ENCODE data around the gene ARPP21.

Gene ARPP21

DNA sequence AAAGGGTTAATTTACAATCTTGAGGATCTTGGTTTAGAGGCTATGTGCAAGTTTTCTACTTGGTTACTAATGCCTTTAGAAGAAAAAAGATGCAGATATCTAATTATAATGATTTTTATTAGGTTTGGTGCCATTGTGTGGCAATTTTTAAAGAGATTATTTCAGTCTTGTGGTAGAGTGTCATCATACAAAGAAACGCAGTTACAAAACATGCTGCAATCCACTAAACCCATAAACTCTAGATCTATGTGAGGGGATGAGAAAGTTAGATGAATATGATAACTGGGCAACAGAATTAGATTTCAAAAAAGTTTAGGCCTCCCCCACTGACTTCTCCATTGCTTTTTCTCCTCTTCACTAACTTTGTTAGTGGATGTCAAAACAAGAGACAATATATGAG is 106.0 kb downstream of the ARPP21 start:
- H3K4me3 ChIP-seq (ENCODE audit: control insufficient read depth, low read depth, low read length) = no peak overlapping the region
- TF ChIP-seq, protein P1, sequence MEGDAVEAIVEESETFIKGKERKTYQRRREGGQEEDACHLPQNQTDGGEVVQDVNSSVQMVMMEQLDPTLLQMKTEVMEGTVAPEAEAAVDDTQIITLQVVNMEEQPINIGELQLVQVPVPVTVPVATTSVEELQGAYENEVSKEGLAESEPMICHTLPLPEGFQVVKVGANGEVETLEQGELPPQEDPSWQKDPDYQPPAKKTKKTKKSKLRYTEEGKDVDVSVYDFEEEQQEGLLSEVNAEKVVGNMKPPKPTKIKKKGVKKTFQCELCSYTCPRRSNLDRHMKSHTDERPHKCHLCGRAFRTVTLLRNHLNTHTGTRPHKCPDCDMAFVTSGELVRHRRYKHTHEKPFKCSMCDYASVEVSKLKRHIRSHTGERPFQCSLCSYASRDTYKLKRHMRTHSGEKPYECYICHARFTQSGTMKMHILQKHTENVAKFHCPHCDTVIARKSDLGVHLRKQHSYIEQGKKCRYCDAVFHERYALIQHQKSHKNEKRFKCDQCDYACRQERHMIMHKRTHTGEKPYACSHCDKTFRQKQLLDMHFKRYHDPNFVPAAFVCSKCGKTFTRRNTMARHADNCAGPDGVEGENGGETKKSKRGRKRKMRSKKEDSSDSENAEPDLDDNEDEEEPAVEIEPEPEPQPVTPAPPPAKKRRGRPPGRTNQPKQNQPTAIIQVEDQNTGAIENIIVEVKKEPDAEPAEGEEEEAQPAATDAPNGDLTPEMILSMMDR (conservative IDR thresholded peaks at IDR 0.05; ENCODE audit: control insufficient read depth, insufficient read depth, low read depth, low read length) = no peak
- DNase-seq (ENCODE audit: low read depth) = no peak

GRCh38 chr3:35745802-35746484 is 106.6 kb downstream of the ARPP21 start:
- TF ChIP-seq, protein P1 (conservative IDR thresholded peaks at IDR 0.05; ENCODE audit: control insufficient read depth, insufficient read depth, low read depth, low read length) = no peak
- DNase-seq (ENCODE audit: low read depth) = no peak
- H3K4me3 ChIP-seq (ENCODE audit: control insufficient read depth, low read depth, low read length) = no peak overlapping the region

- TF ChIP-seq, protein P1 (conservative IDR thresholded peaks at IDR 0.05; ENCODE audit: control insufficient read depth, insufficient read depth, low read depth, low read length) = no peak
- no peak overlapping the region for H3K4me3 ChIP-seq (ENCODE audit: control insufficient read depth, low read depth, low read length)
These were observed 107.2 kb downstream of the ARPP21 start for GRCh38 chr3:35746492-35746891.

DNA sequence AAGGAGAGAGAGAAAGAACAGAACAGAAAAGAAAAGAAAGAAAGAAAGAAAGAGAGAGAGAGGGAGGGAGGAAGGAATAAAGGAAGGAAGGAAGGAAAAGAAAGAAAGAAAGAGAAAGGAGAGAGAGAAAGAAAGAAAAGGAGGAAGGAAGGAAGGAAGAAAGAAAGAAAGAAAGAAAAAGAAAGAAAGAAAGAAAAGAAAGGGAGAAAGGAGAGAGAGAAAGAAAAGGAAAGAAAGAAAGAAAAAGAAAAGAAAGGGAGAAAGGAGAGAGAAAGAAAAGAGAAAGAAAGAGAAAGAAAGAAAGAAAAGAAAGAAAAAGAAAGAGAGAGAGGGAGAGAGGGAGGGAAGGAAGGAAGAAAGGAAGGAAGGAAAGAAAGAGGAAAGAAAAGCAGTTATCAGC is 108.8 kb downstream of the ARPP21 start:
- DNase-seq (ENCODE audit: low read depth) = no peak
- TF ChIP-seq, protein P1 (conservative IDR thresholded peaks at IDR 0.05; ENCODE audit: control insufficient read depth, insufficient read depth, low read depth, low read length) = no peak

More at GRCh38 chr3:35746492-35746891, 107.2 kb downstream of the ARPP21 start:
- DNase-seq (ENCODE audit: low read depth) = no peak

GRCh38 chr3:35751207-35751606 is 111.9 kb downstream of the ARPP21 start:
- no peak overlapping the region for H3K4me3 ChIP-seq (ENCODE audit: control insufficient read depth, low read depth, low read length)

More for the DNA sequence above, 108.8 kb downstream of the ARPP21 start:
- no peak overlapping the region for H3K4me3 ChIP-seq (ENCODE audit: control insufficient read depth, low read depth, low read length)

GRCh38 chr3:35757991-35758757 is 118.8 kb downstream of the ARPP21 start:
- H3K4me3 ChIP-seq (ENCODE audit: control insufficient read depth, low read depth, low read length) = no peak overlapping the region
- TF ChIP-seq, protein P1 (conservative IDR thresholded peaks at IDR 0.05; ENCODE audit: control insufficient read depth, insufficient read depth, low read depth, low read length) = no peak
- no peak for DNase-seq (ENCODE audit: low read depth)

More at GRCh38 chr3:35751207-35751606, 111.9 kb downstream of the ARPP21 start:
- TF ChIP-seq, protein P1 (conservative IDR thresholded peaks at IDR 0.05; ENCODE audit: control insufficient read depth, insufficient read depth, low read depth, low read length) = no peak
- DNase-seq (ENCODE audit: low read depth) = no peak

All from fibroblast of mammary gland (primary cell).